ENCODE results near the gene SYT1.

SYT1 gene

DNA sequence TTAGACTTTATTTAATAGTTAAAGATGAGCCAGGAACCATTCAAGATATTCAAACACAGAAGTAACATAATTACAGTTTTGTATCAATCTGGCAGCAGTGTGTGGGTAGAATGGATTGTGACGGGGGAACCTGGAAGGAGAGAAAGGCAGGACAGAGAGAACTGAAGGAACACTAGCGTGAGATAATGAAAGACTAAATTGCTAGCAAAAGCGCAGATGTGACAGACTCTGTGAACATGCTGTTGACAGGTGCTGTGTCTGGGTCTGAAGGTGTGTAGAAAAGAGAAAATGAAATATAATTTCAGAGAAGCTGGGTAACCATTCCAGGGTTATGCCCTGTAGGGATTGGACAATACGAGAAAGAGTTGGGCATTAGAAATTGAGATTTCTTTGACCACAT lies 372.3 kb downstream of the SYT1 start:
- no peak for DNase-seq

- no peak for DNase-seq
Measured at GRCh38 chr12:79238246-79238645, 373.7 kb downstream of the SYT1 start.

- DNase-seq = no peak
Measured at GRCh38 chr12:79247494-79247893, 382.9 kb downstream of the SYT1 start.

DNA sequence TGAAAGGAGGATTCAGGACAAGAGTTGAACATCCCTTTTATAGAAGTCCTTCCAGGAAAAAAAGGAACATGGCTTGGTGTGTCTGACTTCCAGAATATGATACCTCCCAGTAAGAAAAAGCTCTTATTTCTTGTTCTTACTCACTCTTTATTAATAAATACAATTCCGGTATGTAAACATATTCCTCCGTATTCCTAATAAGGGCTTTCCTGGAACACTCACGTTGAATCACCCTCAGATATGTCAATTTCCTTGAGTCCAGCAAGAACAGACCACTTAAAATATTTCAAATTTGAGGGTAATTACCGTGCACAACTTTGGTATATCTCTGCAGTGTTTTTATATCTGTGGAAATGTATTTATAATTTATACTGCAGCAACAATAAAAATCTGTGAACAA lies 385.6 kb downstream of the SYT1 start:
- no peak for DNase-seq

DNA sequence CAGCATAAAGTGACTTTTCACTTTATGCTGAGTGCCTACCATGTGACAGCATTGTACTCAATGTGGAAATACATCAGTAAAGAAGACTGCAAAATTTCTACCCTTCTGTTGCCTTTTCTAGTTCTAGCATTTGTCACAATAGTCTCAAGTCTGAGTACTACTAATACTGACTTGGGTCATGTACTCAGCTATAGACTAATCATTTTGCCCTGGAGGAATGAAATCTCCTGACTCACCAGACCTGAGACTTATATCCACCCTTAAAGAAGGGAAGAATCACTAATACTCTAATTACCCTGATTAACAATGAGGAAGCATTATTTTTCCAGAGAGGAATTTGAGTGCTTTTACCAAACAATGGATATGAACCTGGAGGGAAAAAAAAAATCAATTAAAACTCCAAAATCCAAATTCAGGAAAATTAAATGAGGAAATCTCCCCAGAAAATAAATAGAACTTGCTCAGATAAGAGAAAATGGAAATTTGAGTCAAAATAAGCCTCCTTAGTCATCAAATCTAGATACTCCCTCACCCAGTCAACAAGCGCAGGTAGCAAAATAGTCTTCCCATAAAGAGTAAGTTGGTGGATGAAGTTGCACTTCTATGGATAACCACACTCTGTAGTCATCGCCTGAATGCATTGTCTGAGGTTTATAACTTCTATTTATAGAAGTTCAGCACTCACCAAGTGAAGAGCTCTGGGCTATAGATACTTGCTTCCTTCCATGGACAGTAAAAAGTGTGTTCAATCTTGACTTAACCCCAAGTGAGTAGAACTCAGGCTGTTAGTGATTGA lies 386.6 kb downstream of the SYT1 start:
- no peak for DNase-seq

DNA sequence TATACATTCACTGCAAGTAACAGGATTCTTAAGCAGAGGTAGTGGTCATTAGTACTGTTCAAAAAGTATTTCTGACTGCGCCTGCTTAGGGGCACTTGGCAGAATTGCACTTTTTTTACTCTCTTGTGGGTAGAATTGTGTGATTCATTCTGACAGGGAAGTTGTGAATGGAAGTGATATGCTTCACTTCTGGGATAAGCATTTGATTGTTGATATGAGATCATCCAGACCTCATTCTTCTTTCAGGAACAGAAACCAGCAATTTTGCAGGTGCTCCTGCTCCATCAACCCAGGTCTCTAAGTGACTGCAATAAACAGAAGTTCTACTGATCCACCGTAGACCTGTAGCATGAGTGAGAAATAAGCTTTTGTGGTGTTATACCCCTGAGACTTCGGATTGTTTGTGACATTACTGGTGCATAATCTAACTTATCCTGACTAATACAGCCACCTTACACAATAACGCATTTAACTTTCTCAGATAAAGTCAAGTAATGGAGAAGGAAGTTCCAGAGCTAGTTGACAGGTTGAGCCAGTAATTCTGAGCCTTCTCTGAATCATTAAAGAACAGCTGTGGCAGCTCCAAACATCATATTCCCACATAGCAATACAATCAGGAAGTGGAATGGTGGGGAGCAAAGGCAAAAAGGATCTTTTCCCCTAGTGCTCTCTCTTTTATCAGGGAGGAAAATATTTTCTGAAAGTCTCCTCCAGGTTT lies 387.9 kb downstream of the SYT1 start:
- DNase-seq = no peak

DNA sequence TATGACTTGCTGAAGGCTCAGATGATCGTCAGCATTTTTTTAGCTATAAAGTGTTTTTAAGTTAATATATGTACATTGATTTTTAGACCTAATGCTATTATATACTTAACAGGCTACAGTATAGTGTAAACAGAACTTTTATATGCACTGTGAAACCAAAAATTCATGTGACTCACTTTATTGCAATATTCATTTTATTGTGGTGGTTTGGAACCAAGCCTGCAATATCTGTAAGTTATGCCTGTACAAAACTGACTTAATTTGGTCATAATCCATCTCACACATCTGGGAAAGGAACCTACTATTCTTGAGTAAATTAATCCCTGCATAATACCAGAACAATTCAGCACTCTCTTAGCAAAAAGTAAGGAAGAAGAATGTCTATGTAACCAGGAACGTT lies 390.7 kb downstream of the SYT1 start:
- DNase-seq = no peak

DNA sequence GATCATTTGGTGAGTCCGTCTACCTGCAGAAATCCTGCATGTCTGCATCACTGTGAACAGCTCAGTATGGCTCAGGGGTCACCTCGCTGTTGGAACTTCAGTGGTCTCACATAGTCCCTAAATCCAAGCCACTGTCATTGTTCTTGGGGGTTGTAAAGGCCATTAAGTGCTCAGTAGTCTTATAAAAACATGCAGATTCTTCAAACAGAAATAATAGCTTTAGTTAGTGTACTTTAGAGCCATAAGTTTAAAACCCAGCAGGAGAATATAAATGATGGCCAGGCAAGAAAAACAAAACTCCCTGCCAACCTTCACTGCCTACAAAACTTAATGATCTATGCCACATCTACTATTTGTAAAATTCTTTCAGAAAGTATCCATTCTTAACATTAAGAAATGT lies 396.3 kb downstream of the SYT1 start:
- DNase-seq = no peak

GRCh38 chr12:79262938-79263337 lies 398.4 kb downstream of the SYT1 start:
- DNase-seq = no peak

GRCh38 chr12:79266343-79267144 lies 402.0 kb downstream of the SYT1 start:
- DNase-seq = no peak

- DNase-seq = no peak
Measured at GRCh38 chr12:79267580-79267979, 403.0 kb downstream of the SYT1 start.

DNA sequence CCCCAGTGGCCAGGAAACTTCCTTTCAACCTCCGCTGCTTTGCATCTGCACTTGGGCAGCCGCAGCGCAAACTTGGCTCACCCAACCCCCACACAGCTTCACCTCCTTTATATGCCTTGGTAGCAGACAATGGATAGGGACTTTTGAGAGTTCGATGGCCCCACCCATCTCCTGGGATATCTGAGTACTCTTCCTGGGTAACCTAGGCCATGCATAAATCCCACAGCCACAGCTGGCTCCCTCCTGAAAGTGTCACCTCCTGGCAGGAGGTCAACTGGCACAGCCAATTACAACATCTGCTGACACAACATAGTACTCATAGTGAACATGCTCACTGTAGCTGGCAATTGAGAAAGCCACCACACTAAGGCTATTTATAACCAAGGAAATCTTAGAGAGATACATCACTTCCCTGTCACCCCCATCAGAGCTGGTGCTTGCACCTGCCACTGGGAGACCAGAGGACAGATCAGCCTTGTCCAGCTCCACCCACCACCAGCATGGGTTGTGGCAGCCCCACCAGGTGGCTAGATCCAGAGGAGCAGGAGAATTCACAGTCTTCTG lies 410.0 kb downstream of the SYT1 start:
- no peak for DNase-seq

DNA sequence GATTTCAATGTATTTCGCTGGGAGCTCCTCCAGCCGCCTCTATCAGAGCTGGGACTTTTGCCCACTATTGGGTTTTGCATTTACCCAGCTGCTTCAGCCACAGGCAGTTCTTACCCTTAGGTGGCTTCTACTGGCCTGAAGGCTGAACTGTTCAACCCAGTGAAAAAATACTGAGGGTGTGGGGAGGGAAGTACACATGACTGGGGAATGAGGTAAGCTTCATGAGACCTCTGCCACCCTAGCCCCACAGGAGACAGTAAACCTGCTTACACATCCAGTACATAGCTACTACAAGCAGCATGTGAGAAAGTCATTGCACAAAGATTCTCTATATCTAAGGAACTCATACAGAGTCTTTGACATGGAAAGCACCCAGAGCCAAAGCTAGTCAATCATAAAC lies 411.1 kb downstream of the SYT1 start:
- DNase-seq = no peak

DNA sequence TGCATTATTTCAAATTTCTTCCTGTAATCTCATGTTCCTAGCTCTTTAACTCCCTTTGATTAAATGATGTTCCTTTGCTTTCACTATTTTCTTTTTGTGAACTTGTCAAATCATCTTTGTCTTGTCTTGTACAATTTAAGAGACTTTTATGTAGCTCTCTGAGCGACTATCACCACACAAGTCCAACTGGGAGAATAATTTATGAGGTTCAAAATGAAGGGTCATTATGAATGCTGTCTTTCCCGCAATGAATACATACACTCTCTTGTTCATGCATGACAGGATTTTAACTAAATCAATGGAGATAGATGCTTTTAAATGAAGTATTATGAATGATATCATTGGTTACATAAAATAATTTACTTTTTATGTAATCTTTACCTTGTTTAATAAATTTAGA lies 418.8 kb downstream of the SYT1 start:
- no peak for DNase-seq

DNA sequence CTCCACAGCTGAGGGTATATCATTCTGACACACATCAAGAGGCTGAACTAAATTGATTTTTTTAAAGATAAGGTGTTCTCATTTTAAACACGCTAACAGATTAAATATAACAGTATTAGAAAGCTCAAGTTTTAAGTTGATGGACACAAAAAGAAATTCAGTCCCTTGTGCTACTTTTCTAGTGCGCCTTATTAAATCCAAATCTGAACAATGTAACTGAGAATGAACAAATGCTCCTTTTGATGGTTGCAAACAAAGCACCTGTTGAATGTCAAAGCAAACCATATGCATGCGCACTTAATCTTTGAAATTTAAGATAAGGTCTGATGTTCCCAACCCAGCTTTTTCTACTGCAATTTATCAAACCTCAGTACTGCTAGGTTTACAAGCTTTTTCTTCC lies 424.3 kb downstream of the SYT1 start:
- no peak for DNase-seq

GRCh38 chr12:79291711-79292110 lies 427.1 kb downstream of the SYT1 start:
- no peak for DNase-seq

GRCh38 chr12:79294590-79294989 lies 430.0 kb downstream of the SYT1 start:
- no peak for DNase-seq

GRCh38 chr12:79295572-79295971 lies 431.0 kb downstream of the SYT1 start:
- DNase-seq = no peak

DNA sequence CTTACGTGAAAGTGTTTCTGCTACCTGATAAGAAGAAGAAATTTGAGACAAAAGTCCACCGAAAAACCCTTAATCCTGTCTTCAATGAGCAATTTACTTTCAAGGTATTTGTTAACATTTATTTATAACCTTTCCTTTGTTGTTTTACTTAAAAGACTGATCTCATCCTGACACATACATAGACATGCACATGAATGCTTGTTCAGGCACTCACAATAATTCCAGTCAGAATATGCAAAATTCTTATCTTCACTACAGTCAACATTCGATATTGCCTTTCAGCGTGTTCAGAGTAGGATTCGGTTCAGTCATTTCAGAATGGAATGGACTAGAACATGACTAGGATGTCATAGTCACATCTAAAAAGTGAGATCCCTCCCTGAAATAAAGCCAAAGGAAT lies 431.6 kb downstream of the SYT1 start:
- DNase-seq = no peak

GRCh38 chr12:79296871-79297270 lies 432.3 kb downstream of the SYT1 start:
- DNase-seq = no peak

GRCh38 chr12:79298506-79298905 lies 433.9 kb downstream of the SYT1 start:
- no peak for DNase-seq

- DNase-seq = no peak
Measured at GRCh38 chr12:79299447-79300198, 435.0 kb downstream of the SYT1 start.

DNA sequence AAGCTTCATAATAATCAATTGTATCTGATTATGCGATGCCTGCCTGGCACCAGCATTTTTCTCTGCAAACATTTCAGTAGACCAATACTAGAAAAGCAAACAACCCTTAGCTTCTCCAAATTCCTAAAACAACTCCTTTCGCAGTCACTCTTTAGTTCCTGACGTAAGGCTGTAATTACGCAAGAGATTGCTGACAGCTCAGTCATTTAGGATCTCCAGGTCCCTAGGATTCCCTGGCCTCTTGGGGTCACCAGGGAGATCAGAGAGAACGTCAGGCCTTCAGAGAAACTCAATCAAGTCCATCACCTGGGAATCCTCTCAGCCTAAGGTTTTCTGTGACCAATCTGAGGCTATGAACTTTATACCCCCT lies 435.6 kb downstream of the SYT1 start:
- DNase-seq = no peak

Measured in activated T-cell treated with anti-CD3 and anti-CD28 coated beads for 4 hours (primary cell).